GM12878 (cell line): ENCODE measurements around the gene SERPINH1. TPM values are rescaled to one million over a fixed set of nuclear protein-coding genes. Genes with fewer than 3 reads are reported as not detected.

ENCODE experiments used
- ATAC-seq: fragments of 200-7000 bp; cut with Tn5 transposase; 3 replicates; pipeline ENCODE4 v1.9.1; 2020; ENCODE audit warnings: mild to moderate bottlenecking, moderate library complexity
- BruUV-seq: library from RNA; stranded (reverse); fragments of 400-500 nt; replicated peaks from 2 replicates; lab custom pipeline; 2021; lab: Mats Ljungman, UMichigan
- CTCF ChIA-PET: fragments of 300-600 bp; sonication (Branson Sonifier 250); formaldehyde crosslinking; extraction: SDS; loops from one replicate; lab custom pipeline; 2021; ENCODE audit warnings: inconsistent platforms; lab: Yijun Ruan, JAX
- POLR2A ChIA-PET: fragments of 350-600 bp; formaldehyde crosslinking; extraction: SDS; loops from one replicate; lab custom pipeline; 2021; ENCODE audit warnings: inconsistent platforms; lab: Charles Lee
- RAD21 ChIA-PET: fragments of 300-600 bp; sonication (Branson Sonifier 250); formaldehyde crosslinking; loops from one replicate; lab custom pipeline; 2023; ENCODE audit warnings: antibody characterized with exemption; ENCODE audit not compliant: unreplicated experiment; lab: Charles Lee
- SMC1A ChIA-PET: fragments of 300-600 bp; sonication (Branson Sonifier 250); formaldehyde crosslinking; loops from one replicate; lab custom pipeline; 2023; ENCODE audit not compliant: unreplicated experiment, uncharacterized antibody; lab: Charles Lee
- DNase-seq: peaks from one replicate; pipeline ENCODE4 v3.0.0-alpha.2; 2011; ENCODE audit warnings: low read depth, low spot score
- FAIRE-seq: peaks from 3 replicates; lab custom pipeline; 2011; peaks lifted over from hg19 to GRCh38; lab: Jason Lieb, UNC
- H2AFZ ChIP-seq: 2 replicates; pipeline ENCODE4 v1.6.0; 2011; ENCODE audit warnings: low read depth, low read length, control low read depth; ENCODE audit not compliant: control insufficient read depth
- H3K27ac ChIP-seq: 2 replicates; pipeline ENCODE4 v1.5.1; 2011; ENCODE audit warnings: control low read depth; ENCODE audit not compliant: control insufficient read depth, insufficient read depth
- H3K27me3 ChIP-seq, 2 experiments: replicated peaks in 1 of 2; 2 replicates each; pipeline versions ENCODE4 v1.6.0 to v1.6.1; 2011; ENCODE audit warnings: low read length in 1 of 2; ENCODE audit not compliant: control insufficient read depth in 2 of 2, insufficient read depth in 2 of 2
- H3K36me3 ChIP-seq, 2 experiments: 2 replicates each; pipeline ENCODE4 v1.5.1; 2011; ENCODE audit warnings: low read length in 1 of 2; ENCODE audit not compliant: control insufficient read depth in 2 of 2, insufficient read depth in 2 of 2
- H3K4me1 ChIP-seq: 2 replicates; pipeline ENCODE4 v1.6.1; 2011; ENCODE audit warnings: mild to moderate bottlenecking, low read length, moderate library complexity, mixed read lengths; ENCODE audit not compliant: control insufficient read depth, insufficient read depth
- H3K4me2 ChIP-seq: 2 replicates; pipeline ENCODE4 v1.6.0; 2011; ENCODE audit warnings: control low read depth; ENCODE audit not compliant: control insufficient read depth, insufficient read depth
- H3K4me3 ChIP-seq: fragments of 200-600 bp; sonication (generic); 2 replicates; pipeline ENCODE4 v1.5.1; 2016
- H3K79me2 ChIP-seq: 2 replicates; pipeline ENCODE4 v1.6.0; 2011; ENCODE audit warnings: low read length; ENCODE audit not compliant: control insufficient read depth, insufficient read depth
- H3K9ac ChIP-seq: 2 replicates; pipeline ENCODE4 v1.8.0; 2011; ENCODE audit warnings: low read length, control low read depth, mixed read lengths; ENCODE audit not compliant: control insufficient read depth, insufficient read depth
- H3K9me3 ChIP-seq: replicated peaks from 3 replicates; pipeline ENCODE4 v1.5.1; 2011; ENCODE audit warnings: mild to moderate bottlenecking, low read length; ENCODE audit not compliant: control insufficient read depth, insufficient read depth
- H4K20me1 ChIP-seq: 2 replicates; pipeline ENCODE4 v1.6.0; 2011; ENCODE audit not compliant: control insufficient read depth, insufficient read depth
- CEBPB ChIP-seq, 2 experiments: fragments of 150-350 bp in 1 of 2; IDR thresholded peaks; 2 replicates each; pipeline ENCODE4 v1.6.1; 2012 to 2014; ENCODE audit warnings: low read depth in 2 of 2, low read length in 2 of 2, borderline replicate concordance in 1 of 2, inconsistent platforms in 1 of 2
- CHD1 ChIP-seq: IDR thresholded peaks from 2 replicates; pipeline ENCODE4 v1.6.1; 2012; ENCODE audit warnings: low read depth, low read length, improper control_type of control experiment
- IKZF1 ChIP-seq: fragments of 450-650 bp; conservative IDR thresholded peaks from 2 replicates; pipeline ENCODE4 v1.6.1; 2017; ENCODE audit warnings: antibody characterized with exemption, mild to moderate bottlenecking
- NFIC ChIP-seq: IDR thresholded peaks from 2 replicates; pipeline ENCODE4 v1.6.1; 2012; ENCODE audit warnings: low read depth, mild to moderate bottlenecking, inconsistent platforms, low read length, moderate library complexity
- PKNOX1 ChIP-seq: fragments of 450-650 bp; IDR thresholded peaks from 2 replicates; pipeline ENCODE4 v1.6.1; 2016; ENCODE audit warnings: mild to moderate bottlenecking
- RAD51 ChIP-seq: fragments of 450-650 bp; IDR thresholded peaks from 2 replicates; pipeline ENCODE4 v1.6.1; 2016; ENCODE audit warnings: moderate library complexity, mild to moderate bottlenecking, inconsistent platforms
- ZNF207 ChIP-seq: fragments of 450-650 bp; IDR thresholded peaks from 2 replicates; pipeline ENCODE4 v1.6.1; 2014; ENCODE audit warnings: antibody characterized with exemption, mild to moderate bottlenecking, borderline replicate concordance
- WGBS: methylation state at CpG from one replicate; pipeline ENCODE4 v1.1.6; 2016; ENCODE audit warnings: low lambda C conversion rate; ENCODE audit not compliant: insufficient replicate concordance, insufficient coverage; ENCODE audit errors: missing lambda C conversion rate; 5-methylcytosine and 5-hydroxymethylcytosine counted together
- in situ Hi-C: fragments of 300-500 bp; cut with MboI; formaldehyde crosslinking; loops from 9 replicates; pipeline ENCODE4 v1.14.3; 2018; ENCODE audit warnings: mixed read lengths
- intact Hi-C: fragments of 100-400 bp; cut with micrococcal nuclease; formaldehyde crosslinking; loops from one replicate; pipeline ENCODE4 v1.14.2; 2022; ENCODE audit not compliant: unreplicated experiment
- polyA plus RNA-seq, 11 experiments: library from polyadenylated mRNA; depleted of rRNA in 4 of 11; unstranded in 6 of 11; stranded (reverse) in 5 of 11; fragments of >200 nt; fragmentation: Nextera tagmentation in 4 of 11; fragmentation: Illumina TruSeq in 1 of 11; extraction: Ambion mirVana in 4 of 11; extraction: Trizol in 1 of 11; gene quantifications; 1 replicate in 1 of 11; 2 replicates in 10 of 11; pipeline versions ENCODE4 v1.2.1 to v1.2.3, GENCODE V29; 2011 to 2016; ENCODE audit warnings: inconsistent platforms in 2 of 11, missing spikeins in 2 of 11, low read depth in 1 of 11
- total RNA-seq, 4 experiments: library from RNA; depleted of rRNA in 3 of 4; stranded (reverse); fragments of >200 nt in 3 of 4; fragmentation: Illumina TruSeq in 1 of 4; extraction: Trizol in 1 of 4; gene quantifications; 2 replicates each; pipeline versions ENCODE4 v1.2.1 to v1.2.3, GENCODE V29; 2013 to 2021
- TF ChIP-seq, protein P1 (sequence below): fragments of 150-350 bp; IDR thresholded peaks from 2 replicates; pipeline ENCODE4 v1.6.1; 2016; ENCODE audit warnings: low read depth, low read length
- TF ChIP-seq, protein P2 (sequence below): fragments of 450-650 bp; formaldehyde crosslinking; IDR thresholded peaks from 2 replicates; pipeline ENCODE4 v1.4.0; 2022; ENCODE audit warnings: mild to moderate bottlenecking, moderate library complexity

Gene SERPINH1
- total and polyA plus RNA-seq, 10 of the 15 experiments (the other 5 are each of a cell fraction or from before 2014, with no cell fraction given) = 0.34 to 19.8 (median 13.7) TPM

- 51% methylated on average over 17 of the region's 17 CpGs for WGBS
- in situ Hi-C loops (no loop called here), intact Hi-C loops (no loop called here)
- ChIA-PET SMC1A (no interaction called here), RAD21 (no interaction called here), POLR2A (no interaction called here), CTCF (no interaction called here)
- Histone ChIP-seq H4K20me1 (no peaks in the 10 kb centered on the region), H3K27me3 (no peaks in the 10 kb centered on the region), H3K4me3 (no peak overlapping the region), H3K79me2 (peaks cover 8% of the 10 kb centered on the region), H3K4me1 (peaks cover 2% of the 10 kb centered on the region), H3K9ac (no peak overlapping the region), H2AFZ (no peak overlapping the region), H3K27ac (no peak overlapping the region), H3K4me2 (no peak overlapping the region), H3K9me3 (no peaks in the 10 kb centered on the region), H3K36me3 (no peaks in the 10 kb centered on the region)
- no peak for ATAC-seq
- no peak for DNase-seq
- BruUV-seq = no TSS peak
- TF ChIP-seq NFIC (no peak), CEBPB (IDR thresholded peaks at IDR 0.05; ENCODE audit: borderline replicate concordance in 1 of 2, low read depth in 2 of 2, low read length in 2 of 2) (no peak), PKNOX1 (no peak), IKZF1 (no peak), RAD51 (no peak), CHD1 (no peak), ZNF207 (no peak)
- TF ChIP-seq, protein P1, sequence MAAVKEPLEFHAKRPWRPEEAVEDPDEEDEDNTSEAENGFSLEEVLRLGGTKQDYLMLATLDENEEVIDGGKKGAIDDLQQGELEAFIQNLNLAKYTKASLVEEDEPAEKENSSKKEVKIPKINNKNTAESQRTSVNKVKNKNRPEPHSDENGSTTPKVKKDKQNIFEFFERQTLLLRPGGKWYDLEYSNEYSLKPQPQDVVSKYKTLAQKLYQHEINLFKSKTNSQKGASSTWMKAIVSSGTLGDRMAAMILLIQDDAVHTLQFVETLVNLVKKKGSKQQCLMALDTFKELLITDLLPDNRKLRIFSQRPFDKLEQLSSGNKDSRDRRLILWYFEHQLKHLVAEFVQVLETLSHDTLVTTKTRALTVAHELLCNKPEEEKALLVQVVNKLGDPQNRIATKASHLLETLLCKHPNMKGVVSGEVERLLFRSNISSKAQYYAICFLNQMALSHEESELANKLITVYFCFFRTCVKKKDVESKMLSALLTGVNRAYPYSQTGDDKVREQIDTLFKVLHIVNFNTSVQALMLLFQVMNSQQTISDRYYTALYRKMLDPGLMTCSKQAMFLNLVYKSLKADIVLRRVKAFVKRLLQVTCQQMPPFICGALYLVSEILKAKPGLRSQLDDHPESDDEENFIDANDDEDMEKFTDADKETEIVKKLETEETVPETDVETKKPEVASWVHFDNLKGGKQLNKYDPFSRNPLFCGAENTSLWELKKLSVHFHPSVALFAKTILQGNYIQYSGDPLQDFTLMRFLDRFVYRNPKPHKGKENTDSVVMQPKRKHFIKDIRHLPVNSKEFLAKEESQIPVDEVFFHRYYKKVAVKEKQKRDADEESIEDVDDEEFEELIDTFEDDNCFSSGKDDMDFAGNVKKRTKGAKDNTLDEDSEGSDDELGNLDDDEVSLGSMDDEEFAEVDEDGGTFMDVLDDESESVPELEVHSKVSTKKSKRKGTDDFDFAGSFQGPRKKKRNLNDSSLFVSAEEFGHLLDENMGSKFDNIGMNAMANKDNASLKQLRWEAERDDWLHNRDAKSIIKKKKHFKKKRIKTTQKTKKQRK = no peak
- TF ChIP-seq, protein P2, sequence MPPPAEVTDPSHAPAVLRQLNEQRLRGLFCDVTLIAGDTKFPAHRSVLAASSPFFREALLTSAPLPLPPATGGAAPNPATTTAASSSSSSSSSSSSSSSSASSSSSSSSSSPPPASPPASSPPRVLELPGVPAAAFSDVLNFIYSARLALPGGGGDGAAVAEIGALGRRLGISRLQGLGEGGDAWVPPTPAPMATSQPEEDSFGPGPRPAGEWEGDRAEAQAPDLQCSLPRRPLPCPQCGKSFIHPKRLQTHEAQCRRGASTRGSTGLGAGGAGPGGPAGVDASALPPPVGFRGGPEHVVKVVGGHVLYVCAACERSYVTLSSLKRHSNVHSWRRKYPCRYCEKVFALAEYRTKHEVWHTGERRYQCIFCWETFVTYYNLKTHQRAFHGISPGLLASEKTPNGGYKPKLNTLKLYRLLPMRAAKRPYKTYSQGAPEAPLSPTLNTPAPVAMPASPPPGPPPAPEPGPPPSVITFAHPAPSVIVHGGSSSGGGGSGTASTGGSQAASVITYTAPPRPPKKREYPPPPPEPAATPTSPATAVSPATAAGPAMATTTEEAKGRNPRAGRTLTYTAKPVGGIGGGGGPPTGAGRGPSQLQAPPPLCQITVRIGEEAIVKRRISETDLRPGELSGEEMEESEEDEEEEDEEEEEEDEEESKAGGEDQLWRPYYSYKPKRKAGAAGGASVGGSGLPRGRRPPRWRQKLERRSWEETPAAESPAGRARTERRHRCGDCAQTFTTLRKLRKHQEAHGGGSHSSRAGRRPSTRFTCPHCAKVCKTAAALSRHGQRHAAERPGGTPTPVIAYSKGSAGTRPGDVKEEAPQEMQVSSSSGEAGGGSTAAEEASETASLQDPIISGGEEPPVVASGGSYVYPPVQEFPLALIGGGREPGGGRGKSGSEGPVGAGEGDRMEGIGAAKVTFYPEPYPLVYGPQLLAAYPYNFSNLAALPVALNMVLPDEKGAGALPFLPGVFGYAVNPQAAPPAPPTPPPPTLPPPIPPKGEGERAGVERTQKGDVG = no peak
- no peak for FAIRE-seq
Measured at GRCh38 chr11:75557666-75558494, 4.2 kb upstream of the SERPINH1 start.
